ENCODE results near the gene ATP8B4.
A peak's percentile ranks its signal among the peaks of the same experiment; 100 is the strongest.

Gene ATP8B4

GRCh38 chr15:50082066-50082465, 37.0 kb downstream of the ATP8B4 start:
- H3K27me3 ChIP-seq = no peaks in the 10 kb centered on the region

GRCh38 chr15:50077651-50078050, 41.4 kb downstream of the ATP8B4 start:
- Histone ChIP-seq H3K4me3 (no peak overlapping the region), H3K36me3 (peaks cover 0 to 30% (median 0%) of the 10 kb centered on the region in 11 experiments; a peak in 4 of 22 replicates)

More at GRCh38 chr15:50082066-50082465, 37.0 kb downstream of the ATP8B4 start:
- Histone ChIP-seq H4K20me1 (peaks cover 0 to 5% (median 0%) of the 10 kb centered on the region in 11 experiments; a peak in 1 of 22 replicates), H3K9ac (no peak overlapping the region), H3K36me3 (peaks cover 0 to 10% (median 0%) of the 10 kb centered on the region in 11 experiments; a peak in 2 of 22 replicates), H3K4me2 (no peak overlapping the region), H3K4me3 (no peak overlapping the region), H3K27ac (no peak overlapping the region), H3K9me3 (replicated peaks in 1 of 11) (no peaks in the 10 kb centered on the region), H3K4me1 (peaks cover 0 to 31% (median 0%) of the 10 kb centered on the region in 10 experiments; a peak in 4 of 20 replicates)
- no peak for TF ChIP-seq Cebpa-rat (IDR thresholded peaks at IDR 0.05)

GRCh38 chr15:50077176-50077575, 41.9 kb downstream of the ATP8B4 start:
- Histone ChIP-seq H3K4me2 (no peak overlapping the region), H3K9ac (no peak overlapping the region), H3K27ac (no peak overlapping the region), H3K9me3 (replicated peaks in 1 of 11) (no peaks in the 10 kb centered on the region), H3K4me1 (peaks cover 0 to 5% (median 0%) of the 10 kb centered on the region in 10 experiments; a peak in 2 of 20 replicates), H3K36me3 (peaks cover 0 to 35% (median 0%) of the 10 kb centered on the region in 11 experiments; a peak in 5 of 22 replicates), H3K27me3 (no peaks in the 10 kb centered on the region), H3K4me3 (no peak overlapping the region), H4K20me1 (peaks cover 0 to 5% (median 0%) of the 10 kb centered on the region in 11 experiments; a peak in 1 of 22 replicates)
- TF ChIP-seq Cebpa-rat (IDR thresholded peaks at IDR 0.05) = no peak

More at GRCh38 chr15:50077651-50078050, 41.4 kb downstream of the ATP8B4 start:
- Histone ChIP-seq H4K20me1 (peaks cover 0 to 5% (median 0%) of the 10 kb centered on the region in 11 experiments; a peak in 1 of 22 replicates), H3K27me3 (no peaks in the 10 kb centered on the region), H3K27ac (no peak overlapping the region), H3K4me2 (no peak overlapping the region), H3K9me3 (replicated peaks in 1 of 11) (no peaks in the 10 kb centered on the region), H3K9ac (no peak overlapping the region), H3K4me1 (peaks cover 0 to 5% (median 0%) of the 10 kb centered on the region in 10 experiments; a peak in 2 of 20 replicates)
- no peak for TF ChIP-seq Cebpa-rat (IDR thresholded peaks at IDR 0.05)

- Histone ChIP-seq H3K9me3 (replicated peaks in 1 of 11) (no peaks in the 10 kb centered on the region), H3K4me1 (peaks cover 0 to 5% (median 0%) of the 10 kb centered on the region in 10 experiments; a peak in 2 of 20 replicates), H4K20me1 (peaks cover 0 to 5% (median 0%) of the 10 kb centered on the region in 11 experiments; a peak in 1 of 22 replicates), H3K36me3 (peaks cover 0 to 52% (median 0%) of the 10 kb centered on the region in 11 experiments; a peak in 5 of 22 replicates), H3K4me2 (no peak overlapping the region), H3K4me3 (no peak overlapping the region), H3K27ac (no peak overlapping the region), H3K27me3 (no peaks in the 10 kb centered on the region), H3K9ac (no peak overlapping the region)
- no peak for TF ChIP-seq Cebpa-rat (IDR thresholded peaks at IDR 0.05)
Observed at GRCh38 chr15:50075319-50075718, 43.7 kb downstream of the ATP8B4 start.

GRCh38 chr15:50071551-50072258, 47.3 kb downstream of the ATP8B4 start:
- H3K9ac ChIP-seq = no peak overlapping the region
- H3K27ac ChIP-seq = no peak overlapping the region

GRCh38 chr15:50068016-50068415, 51.0 kb downstream of the ATP8B4 start:
- Histone ChIP-seq H3K4me3 (no peak overlapping the region), H3K4me2 (peak overlapping the region in 2 of 11 experiments; percentile 53 to 56; a peak in 2 of 22 replicates), H3K36me3 (peaks cover 0 to 24% (median 0%) of the 10 kb centered on the region in 11 experiments; a peak in 5 of 22 replicates), H3K27ac (no peak overlapping the region), H3K27me3 (no peaks in the 10 kb centered on the region), H4K20me1 (no peaks in the 10 kb centered on the region), H3K4me1 (peaks cover 0 to 48% (median 31%) of the 10 kb centered on the region in 10 experiments; a peak in 14 of 20 replicates), H3K9ac (no peak overlapping the region), H3K9me3 (replicated peaks in 1 of 11) (no peaks in the 10 kb centered on the region)
- TF ChIP-seq Cebpa-rat (IDR thresholded peaks at IDR 0.05) = no peak

More at GRCh38 chr15:50071551-50072258, 47.3 kb downstream of the ATP8B4 start:
- H3K4me2 ChIP-seq = no peak overlapping the region
- no peaks in the 10 kb centered on the region for H3K9me3 ChIP-seq (replicated peaks in 1 of 11)
- peaks cover 0 to 48% (median 0%) of the 10 kb centered on the region in 11 experiments; a peak in 5 of 22 replicates for H3K36me3 ChIP-seq
- peaks cover 0 to 17% (median 10%) of the 10 kb centered on the region in 10 experiments; a peak in 13 of 20 replicates for H3K4me1 ChIP-seq
- H4K20me1 ChIP-seq = no peaks in the 10 kb centered on the region
- H3K27me3 ChIP-seq = no peaks in the 10 kb centered on the region
- TF ChIP-seq Cebpa-rat (IDR thresholded peaks at IDR 0.05) = no peak
- no peak overlapping the region for H3K4me3 ChIP-seq

- Histone ChIP-seq H3K4me2 (peak overlapping the region in 6 of 11 experiments; percentile 35 to 69 (median 56); a peak in 12 of 22 replicates), H3K9ac (no peak overlapping the region), H3K4me1 (peaks cover 0 to 48% (median 31%) of the 10 kb centered on the region in 10 experiments; a peak in 14 of 20 replicates), H3K27ac (peak overlapping the region in 6 of 11 experiments; percentile 22 to 62 (median 42); a peak in 9 of 22 replicates), H3K36me3 (peaks cover 0 to 20% (median 0%) of the 10 kb centered on the region in 11 experiments; a peak in 5 of 22 replicates), H3K4me3 (no peak overlapping the region), H3K9me3 (replicated peaks in 1 of 11) (no peaks in the 10 kb centered on the region; a peak in 1 of 22 replicates), H4K20me1 (no peaks in the 10 kb centered on the region), H3K27me3 (no peaks in the 10 kb centered on the region)
- no peak for TF ChIP-seq Cebpa-rat (IDR thresholded peaks at IDR 0.05)
Observed at GRCh38 chr15:50067254-50067653, 51.8 kb downstream of the ATP8B4 start.

- no peak for TF ChIP-seq Cebpa-rat (IDR thresholded peaks at IDR 0.05)
- Histone ChIP-seq H3K27ac (peak overlapping the region in 6 of 11 experiments; percentile 22 to 62 (median 42); a peak in 9 of 22 replicates), H4K20me1 (no peaks in the 10 kb centered on the region), H3K9ac (no peak overlapping the region), H3K27me3 (no peaks in the 10 kb centered on the region), H3K36me3 (peaks cover 0 to 16% (median 0%) of the 10 kb centered on the region in 11 experiments; a peak in 4 of 22 replicates), H3K4me3 (no peak overlapping the region), H3K9me3 (replicated peaks in 1 of 11) (no peaks in the 10 kb centered on the region; a peak in 1 of 22 replicates), H3K4me1 (peaks cover 0 to 48% (median 31%) of the 10 kb centered on the region in 10 experiments; a peak in 14 of 20 replicates), H3K4me2 (peak overlapping the region in 6 of 11 experiments; percentile 35 to 69 (median 56); a peak in 12 of 22 replicates)
Observed at GRCh38 chr15:50066666-50067065, 52.4 kb downstream of the ATP8B4 start.

GRCh38 chr15:50066202-50066601, 52.8 kb downstream of the ATP8B4 start:
- Histone ChIP-seq H3K4me2 (peak overlapping the region in 4 of 11 experiments; percentile 53 to 69 (median 56); a peak in 7 of 22 replicates), H3K9ac (no peak overlapping the region), H3K9me3 (replicated peaks in 1 of 11) (no peaks in the 10 kb centered on the region; a peak in 1 of 22 replicates), H3K4me1 (peaks cover 0 to 53% (median 31%) of the 10 kb centered on the region in 10 experiments; a peak in 14 of 20 replicates), H3K4me3 (no peak overlapping the region), H4K20me1 (no peaks in the 10 kb centered on the region), H3K36me3 (peaks cover 0 to 11% (median 0%) of the 10 kb centered on the region in 11 experiments; a peak in 4 of 22 replicates), H3K27ac (peak overlapping the region in 5 of 11 experiments; percentile 27 to 62 (median 44); a peak in 7 of 22 replicates), H3K27me3 (no peaks in the 10 kb centered on the region)
- no peak for TF ChIP-seq Cebpa-rat (IDR thresholded peaks at IDR 0.05)

All from BLaER1 treated with 17β-estradiol and CSF1 and Interleukin-3, amounts not matched to agents 10 nM and 100 nM (cell line).